Activated naive CD4-positive, alpha-beta T cell treated with anti-CD3 and anti-CD28 coated beads, Interleukin-2, amount 50 U/mL, for 16 hours (primary cell): Measurements from ENCODE around the gene PLEKHH3.
"Not testable (repeated sequence)": the region's sequence is repeated elsewhere in the genome, so short reads cannot be mapped to it uniquely, and the experiment has no call there.

ENCODE experiments used
- DNase-seq: peaks from one replicate; pipeline ENCODE4 v3.0.0-alpha.2; 2020

Gene PLEKHH3

DNA sequence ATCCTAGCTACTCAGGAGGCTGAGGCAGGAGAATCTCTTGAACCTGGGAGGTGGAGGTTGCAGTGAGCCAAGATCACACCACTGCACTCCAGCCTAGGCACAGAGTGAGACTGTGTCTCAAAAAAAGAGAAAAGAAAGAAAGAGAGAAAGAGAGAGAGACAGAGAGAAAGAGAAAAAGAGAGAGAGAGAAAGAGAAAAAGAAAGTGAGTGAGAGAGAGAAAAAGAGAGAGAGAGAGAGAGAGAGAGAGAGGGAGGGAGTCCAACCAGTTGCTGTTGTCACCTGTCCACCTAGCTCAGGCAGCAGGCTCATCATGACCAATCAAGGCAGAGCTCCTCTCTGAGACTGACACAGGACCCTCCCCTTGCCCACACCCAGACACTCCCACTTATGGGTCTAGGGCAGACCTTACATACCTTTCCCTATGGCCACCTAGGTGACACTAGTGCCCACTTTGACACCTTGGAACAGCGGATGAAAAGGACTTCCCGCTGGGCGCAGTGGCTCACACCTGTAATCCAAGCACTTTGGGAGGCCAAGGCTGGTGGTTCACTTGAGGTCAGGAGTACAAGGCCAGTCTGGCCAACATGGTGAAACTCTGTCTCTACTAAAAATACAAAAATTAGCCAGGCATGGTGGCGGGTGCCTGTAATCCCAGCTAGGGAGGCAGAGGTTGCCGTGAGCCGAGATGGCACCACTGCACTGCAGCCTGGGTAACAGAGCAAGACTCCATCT lies 49.6 kb downstream of the PLEKHH3 start:
- DNase-seq: not testable (repeated sequence)

DNA sequence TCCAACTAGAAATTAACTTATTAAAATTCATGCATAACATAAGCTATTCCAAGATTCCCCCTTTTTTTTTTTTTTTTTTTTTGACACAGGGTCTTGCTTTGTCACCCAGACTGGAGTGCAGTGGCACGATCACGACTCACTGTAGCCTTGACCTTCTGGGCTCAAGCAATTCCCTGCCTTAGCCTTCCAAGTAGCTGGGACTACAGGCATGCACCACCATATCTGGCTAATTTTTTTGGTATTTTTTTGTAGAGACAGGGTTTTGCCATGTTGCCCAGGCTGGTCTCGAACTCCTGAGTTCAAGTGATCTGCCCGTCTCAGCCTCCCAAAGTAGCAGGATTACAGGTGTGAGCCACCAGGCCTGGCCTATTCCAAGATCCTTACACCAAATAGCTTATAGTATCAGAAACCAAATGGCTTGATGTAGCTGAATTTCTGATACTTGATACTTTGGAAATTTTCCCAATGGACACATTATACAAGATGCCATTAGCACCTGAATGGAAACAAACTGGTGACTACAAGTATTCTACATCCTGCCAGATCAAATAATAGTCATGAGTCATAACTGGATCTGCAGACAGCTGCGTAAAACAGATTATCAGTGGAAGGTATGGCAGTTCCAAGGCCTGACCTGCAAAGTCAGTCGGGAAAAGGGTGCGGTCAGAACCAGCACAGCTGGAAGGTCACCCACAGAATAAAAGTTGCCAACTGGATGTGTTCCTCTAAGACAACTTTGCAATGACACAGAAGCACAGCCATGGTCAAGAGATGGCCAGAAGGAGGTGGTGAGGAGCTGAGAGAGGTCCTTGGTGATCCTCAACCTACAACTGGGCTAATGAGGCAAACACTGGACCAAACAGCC lies 52.8 kb downstream of the PLEKHH3 start:
- DNase-seq: no peak

DNA sequence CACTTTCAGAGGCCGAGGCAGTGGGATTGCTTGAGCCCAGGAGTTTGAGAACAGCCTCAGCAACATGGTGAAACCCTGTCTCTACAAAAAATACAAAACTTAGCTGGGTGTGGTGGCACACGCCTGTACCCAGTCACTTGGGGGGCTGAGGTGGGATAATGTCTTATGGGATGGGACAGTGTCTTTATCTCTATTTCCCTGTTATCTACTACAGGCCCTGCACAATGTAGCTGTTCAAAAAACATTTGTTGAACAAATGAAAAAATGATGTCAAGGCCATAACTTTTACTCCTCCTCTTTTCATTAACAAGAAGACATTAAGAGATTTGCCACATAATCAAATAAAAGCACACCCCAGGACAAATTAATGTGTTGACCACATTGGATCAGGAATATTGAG lies 53.5 kb downstream of the PLEKHH3 start:
- no peak for DNase-seq

DNA sequence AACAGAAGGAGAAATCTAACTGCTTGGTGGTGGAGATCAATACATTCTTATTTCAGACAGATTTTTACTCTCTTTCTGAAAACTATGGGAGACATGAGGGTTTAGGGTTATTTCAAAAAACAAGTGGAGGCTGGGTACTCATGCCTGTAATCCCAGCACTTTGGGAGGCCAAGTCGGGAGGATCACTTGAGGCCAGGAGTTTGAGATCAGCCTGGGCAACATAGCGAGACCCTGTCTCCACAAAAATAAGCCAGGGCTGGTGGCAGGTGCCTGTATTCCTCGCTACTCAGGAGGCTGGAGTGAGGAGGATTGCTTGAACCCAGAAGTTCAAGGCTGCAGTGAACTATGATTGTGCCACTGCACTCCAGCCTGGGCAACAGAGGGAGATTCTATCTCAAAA lies 54.8 kb downstream of the PLEKHH3 start:
- DNase-seq: not testable (repeated sequence)

DNA sequence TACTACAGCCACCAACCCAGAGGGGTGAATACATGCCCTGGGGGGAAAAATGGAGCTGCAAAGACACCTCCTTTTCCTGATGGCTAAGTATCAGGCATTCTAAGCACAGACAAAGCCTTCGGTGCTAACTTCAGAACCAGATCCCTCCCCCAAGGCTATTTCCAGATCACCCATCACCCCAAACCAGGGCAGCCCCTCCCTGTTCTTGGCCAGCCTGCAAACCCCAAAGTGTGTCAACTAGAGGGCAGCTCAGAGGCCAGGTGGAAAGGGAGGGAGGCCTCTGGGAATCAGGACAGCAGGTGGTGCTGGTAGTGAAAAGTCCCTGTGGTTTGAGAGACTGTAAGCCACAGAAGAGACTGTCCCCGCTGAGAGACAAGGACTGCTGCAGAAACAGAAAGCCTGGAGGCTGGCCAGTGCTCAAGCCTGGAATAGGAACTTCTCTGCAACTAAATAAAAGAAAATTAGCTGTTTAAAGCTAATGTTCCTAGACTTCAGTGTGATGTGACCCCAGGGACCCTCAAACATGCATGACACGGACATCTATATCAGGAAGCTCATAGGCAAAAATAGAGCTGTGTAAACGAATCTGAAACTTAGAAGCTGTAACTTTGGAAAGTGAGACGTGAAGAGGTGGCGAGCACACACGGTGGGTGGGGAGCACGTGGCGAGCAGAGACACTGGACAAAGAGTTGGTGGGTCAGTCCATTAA lies 58.2 kb downstream of the PLEKHH3 start:
- DNase-seq: no peak

DNA sequence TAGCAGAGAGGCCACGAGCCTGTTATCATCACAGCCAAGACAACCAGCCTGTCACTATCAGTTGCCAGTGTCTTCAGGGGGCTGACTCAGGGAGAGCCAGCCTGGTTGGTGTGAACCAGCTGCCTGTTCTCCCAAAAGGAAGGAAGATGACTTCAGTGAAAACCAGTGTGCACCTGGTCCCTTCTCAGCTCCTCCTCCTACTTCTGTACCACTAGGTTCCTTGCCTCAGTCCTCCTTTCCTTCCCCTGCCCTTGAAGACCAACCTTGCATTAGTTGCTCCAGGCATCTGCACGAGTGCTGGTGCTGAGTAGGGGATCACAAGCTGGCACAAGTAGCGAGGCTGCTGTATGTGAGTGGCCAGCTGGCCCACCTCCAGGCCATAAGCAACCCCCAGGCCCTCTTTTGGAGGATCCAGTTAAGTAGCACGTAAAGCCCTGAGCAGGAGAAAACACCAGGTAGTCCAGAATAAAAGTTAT lies 58.8 kb downstream of the PLEKHH3 start:
- DNase-seq: no peak
